Neural progenitor cell (in vitro differentiated cells): ENCODE results near the gene EXOSC9.

Experiments used
- EZH2 ChIP-seq: fragments of 200-600 bp; sonication (generic); IDR thresholded peaks from 2 replicates; pipeline ENCODE4 v1.6.1; 2017; ENCODE audit warnings: antibody characterized with exemption, mild to moderate bottlenecking, moderate library complexity
- EZH2phosphoT487 ChIP-seq: fragments of 200-600 bp; sonication (generic); IDR thresholded peaks from 2 replicates; pipeline ENCODE4 v1.6.1; 2017; ENCODE audit warnings: antibody characterized with exemption
- TF ChIP-seq, protein P1 (sequence below): fragments of 200-600 bp; sonication (generic); IDR thresholded peaks from 2 replicates; pipeline ENCODE4 v1.5.1; 2017; ENCODE audit warnings: antibody characterized with exemption, mild to moderate bottlenecking

DNA sequence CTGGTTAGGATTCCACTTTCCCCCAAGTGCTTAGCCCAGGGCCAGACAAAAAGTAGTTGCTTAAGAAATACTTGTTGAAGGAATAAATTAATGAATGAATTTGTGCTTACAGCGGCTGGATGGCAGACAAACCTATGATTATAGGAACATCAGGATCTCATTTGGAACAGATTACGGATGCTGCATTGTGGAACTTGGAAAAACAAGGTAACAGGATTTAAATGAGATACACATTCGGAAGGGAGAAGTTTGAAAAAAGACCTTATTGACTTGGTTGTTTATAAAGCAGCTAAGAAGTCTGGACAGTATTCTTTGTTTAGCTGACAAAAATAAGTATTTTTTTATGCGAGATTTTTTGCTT, 572 bp downstream of the EXOSC9 start:
- TF ChIP-seq EZH2 (no peak), EZH2phosphoT487 (no peak)
- TF ChIP-seq, protein P1, sequence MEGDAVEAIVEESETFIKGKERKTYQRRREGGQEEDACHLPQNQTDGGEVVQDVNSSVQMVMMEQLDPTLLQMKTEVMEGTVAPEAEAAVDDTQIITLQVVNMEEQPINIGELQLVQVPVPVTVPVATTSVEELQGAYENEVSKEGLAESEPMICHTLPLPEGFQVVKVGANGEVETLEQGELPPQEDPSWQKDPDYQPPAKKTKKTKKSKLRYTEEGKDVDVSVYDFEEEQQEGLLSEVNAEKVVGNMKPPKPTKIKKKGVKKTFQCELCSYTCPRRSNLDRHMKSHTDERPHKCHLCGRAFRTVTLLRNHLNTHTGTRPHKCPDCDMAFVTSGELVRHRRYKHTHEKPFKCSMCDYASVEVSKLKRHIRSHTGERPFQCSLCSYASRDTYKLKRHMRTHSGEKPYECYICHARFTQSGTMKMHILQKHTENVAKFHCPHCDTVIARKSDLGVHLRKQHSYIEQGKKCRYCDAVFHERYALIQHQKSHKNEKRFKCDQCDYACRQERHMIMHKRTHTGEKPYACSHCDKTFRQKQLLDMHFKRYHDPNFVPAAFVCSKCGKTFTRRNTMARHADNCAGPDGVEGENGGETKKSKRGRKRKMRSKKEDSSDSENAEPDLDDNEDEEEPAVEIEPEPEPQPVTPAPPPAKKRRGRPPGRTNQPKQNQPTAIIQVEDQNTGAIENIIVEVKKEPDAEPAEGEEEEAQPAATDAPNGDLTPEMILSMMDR, result no peak
